T-helper 9 cell (primary cell): Measurements from ENCODE around the gene DGCR2.
"Not testable (repeated sequence)": the region's sequence is repeated elsewhere in the genome, so short reads cannot be mapped to it uniquely, and the experiment has no call there.

Experiments
- DNase-seq: peaks from one replicate; pipeline ENCODE4 v3.0.0-alpha.2; 2020

Gene DGCR2

GRCh38 chr22:19024956-19025489 is 97.2 kb downstream of the DGCR2 start:
- DNase-seq: not testable (repeated sequence)

GRCh38 chr22:19023931-19024330 is 98.3 kb downstream of the DGCR2 start:
- not testable (repeated sequence) for DNase-seq

- DNase-seq: no peak
Observed at GRCh38 chr22:19022755-19023154, 99.5 kb downstream of the DGCR2 start.

GRCh38 chr22:19019679-19020032 is 102.6 kb downstream of the DGCR2 start:
- no peak for DNase-seq

- no peak for DNase-seq
Observed at GRCh38 chr22:19019029-19019678, 103.1 kb downstream of the DGCR2 start.

- DNase-seq: no peak
Observed at GRCh38 chr22:19018256-19018655, 104.0 kb downstream of the DGCR2 start.

GRCh38 chr22:19016081-19016766 is 106.0 kb downstream of the DGCR2 start:
- DNase-seq: no peak

GRCh38 chr22:19014886-19015285 is 107.3 kb downstream of the DGCR2 start:
- no peak for DNase-seq

- not testable (repeated sequence) for DNase-seq
Observed at GRCh38 chr22:19013881-19014598, 108.2 kb downstream of the DGCR2 start.

- not testable (repeated sequence) for DNase-seq
Observed at GRCh38 chr22:19013411-19013810, 108.8 kb downstream of the DGCR2 start.

GRCh38 chr22:19012308-19012986 is 109.8 kb downstream of the DGCR2 start:
- DNase-seq: no peak

GRCh38 chr22:19011611-19012010 is 110.6 kb downstream of the DGCR2 start:
- DNase-seq: not testable (repeated sequence)

- DNase-seq: no peak
Observed at GRCh38 chr22:19011075-19011474, 111.1 kb downstream of the DGCR2 start.

GRCh38 chr22:19005905-19006304 is 116.3 kb downstream of the DGCR2 start:
- DNase-seq: no peak

GRCh38 chr22:19004471-19004870 is 117.7 kb downstream of the DGCR2 start:
- no peak for DNase-seq

GRCh38 chr22:19003508-19003907 is 118.7 kb downstream of the DGCR2 start:
- no peak for DNase-seq

- DNase-seq: no peak
Observed at GRCh38 chr22:19002684-19003038, 119.6 kb downstream of the DGCR2 start.

- no peak for DNase-seq
Observed at GRCh38 chr22:19001204-19001603, 121.0 kb downstream of the DGCR2 start.

GRCh38 chr22:19000106-19000505 is 122.1 kb downstream of the DGCR2 start:
- DNase-seq: not testable (repeated sequence)

- no peak for DNase-seq
Observed at GRCh38 chr22:18999416-18999815, 122.8 kb downstream of the DGCR2 start.

GRCh38 chr22:18999008-18999407 is 123.2 kb downstream of the DGCR2 start:
- no peak for DNase-seq

- DNase-seq: no peak
Observed at GRCh38 chr22:18997925-18998315, 124.3 kb downstream of the DGCR2 start.

GRCh38 chr22:18997306-18997924 is 124.8 kb downstream of the DGCR2 start:
- DNase-seq: no peak
